ENCODE measurements around the gene NAV2. TPM values are rescaled to one million over a fixed set of nuclear protein-coding genes. Genes with fewer than 3 reads are reported as not detected.

Gene NAV2
- polyA plus RNA-seq, 1 donor (not counting 4 experiments of a cell fraction or from before 2014, with no cell fraction given) = 4.0 TPM

DNA sequence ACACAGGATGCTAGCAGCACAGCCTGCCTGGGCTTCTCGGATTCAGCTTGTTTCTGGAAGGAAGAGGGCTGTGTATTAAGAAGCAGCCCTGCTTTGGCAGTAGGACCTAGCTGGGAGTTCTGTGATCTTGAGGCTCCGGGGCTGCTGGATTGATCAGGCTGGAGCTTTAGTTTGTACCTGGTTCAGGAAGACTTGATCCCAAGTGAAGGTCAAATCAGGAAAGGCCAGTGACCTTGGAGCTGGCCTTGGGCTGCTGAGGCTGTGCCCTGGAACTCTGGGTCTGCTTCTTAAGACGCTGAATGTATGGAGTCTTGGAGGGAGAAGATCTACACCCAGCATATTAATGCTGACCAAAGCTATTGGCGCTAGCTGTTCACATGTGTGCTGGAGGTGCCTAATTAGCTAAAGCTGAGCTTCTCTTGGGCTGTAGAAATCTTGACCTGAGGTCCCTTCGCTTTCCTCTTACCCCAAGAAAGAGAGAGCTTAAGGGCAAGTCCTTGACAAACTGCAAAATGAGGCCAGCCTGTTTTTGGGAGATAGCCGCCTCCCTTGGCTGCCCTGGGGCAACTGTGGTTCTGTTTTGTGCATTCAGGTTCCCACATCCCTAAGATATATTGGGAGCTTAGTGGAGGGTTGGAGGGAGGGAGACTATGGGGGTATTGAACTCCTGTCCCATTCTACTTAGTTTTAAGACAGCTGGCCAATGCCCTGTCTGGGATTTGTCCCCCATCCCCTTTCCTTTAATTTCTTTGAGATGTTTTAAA lies 311.7 kb downstream of the NAV2 start:
- H2AFZ ChIP-seq (ENCODE audit: control insufficient read depth, low read length) = no peak overlapping the region
- DNase-seq (ENCODE audit: low read depth, low spot score) (no peak), FAIRE-seq (no peak)
- H3K4me1 ChIP-seq (ENCODE audit: control insufficient read depth, extremely low read depth, insufficient read depth, low read length) = peaks cover 53% of the 10 kb centered on the region
- H3K79me2 ChIP-seq (ENCODE audit: control insufficient read depth, insufficient read depth, low read length) = peaks cover 6% of the 10 kb centered on the region
- H3K9me3 ChIP-seq (ENCODE audit: control insufficient read depth, low read depth, low read length) = no peaks in the 10 kb centered on the region
- no peaks in the 10 kb centered on the region for H4K20me1 ChIP-seq (ENCODE audit: control insufficient read depth, extremely low read depth, insufficient read depth, low read length)
- TF ChIP-seq EZH2 (IDR thresholded peaks at IDR 0.05; ENCODE audit: low read length) = no peak
- TF ChIP-seq, protein P1, sequence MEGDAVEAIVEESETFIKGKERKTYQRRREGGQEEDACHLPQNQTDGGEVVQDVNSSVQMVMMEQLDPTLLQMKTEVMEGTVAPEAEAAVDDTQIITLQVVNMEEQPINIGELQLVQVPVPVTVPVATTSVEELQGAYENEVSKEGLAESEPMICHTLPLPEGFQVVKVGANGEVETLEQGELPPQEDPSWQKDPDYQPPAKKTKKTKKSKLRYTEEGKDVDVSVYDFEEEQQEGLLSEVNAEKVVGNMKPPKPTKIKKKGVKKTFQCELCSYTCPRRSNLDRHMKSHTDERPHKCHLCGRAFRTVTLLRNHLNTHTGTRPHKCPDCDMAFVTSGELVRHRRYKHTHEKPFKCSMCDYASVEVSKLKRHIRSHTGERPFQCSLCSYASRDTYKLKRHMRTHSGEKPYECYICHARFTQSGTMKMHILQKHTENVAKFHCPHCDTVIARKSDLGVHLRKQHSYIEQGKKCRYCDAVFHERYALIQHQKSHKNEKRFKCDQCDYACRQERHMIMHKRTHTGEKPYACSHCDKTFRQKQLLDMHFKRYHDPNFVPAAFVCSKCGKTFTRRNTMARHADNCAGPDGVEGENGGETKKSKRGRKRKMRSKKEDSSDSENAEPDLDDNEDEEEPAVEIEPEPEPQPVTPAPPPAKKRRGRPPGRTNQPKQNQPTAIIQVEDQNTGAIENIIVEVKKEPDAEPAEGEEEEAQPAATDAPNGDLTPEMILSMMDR (optimal IDR thresholded peaks at IDR 0.05 in 1 of 3, IDR thresholded peaks at IDR 0.05 in 1 of 3, conservative IDR thresholded peaks at IDR 0.05 in 1 of 3; ENCODE audit: extremely low read depth in 1 of 3, insufficient read depth in 2 of 3, low read length in 3 of 3) = no peak
- H3K9ac ChIP-seq (ENCODE audit: control insufficient read depth, extremely low read depth, insufficient read depth, low read length) = no peak overlapping the region
- H3K27ac ChIP-seq (ENCODE audit: control insufficient read depth, insufficient read depth, low read length) = no peak overlapping the region
- dilution Hi-C loops (cut with MboI; ENCODE audit: extremely low pct_ligation_motif_present, low sequenced_read_pairs) = no loop called here
- H3K4me2 ChIP-seq (ENCODE audit: control insufficient read depth, extremely low read depth, insufficient read depth, low read depth, low read length) = peak overlapping the region; percentile 41
- H3K4me3 ChIP-seq (ENCODE audit: control insufficient read depth in 2 of 3, extremely low read depth in 1 of 3, insufficient read depth in 2 of 3, low read depth in 1 of 3, low read length in 3 of 3) = no peak overlapping the region
- H3K9me1 ChIP-seq (ENCODE audit: control insufficient read depth, extremely low read depth, insufficient read depth, low read length) = no peaks in the 10 kb centered on the region
- no peaks in the 10 kb centered on the region for H3K27me3 ChIP-seq (ENCODE audit: control insufficient read depth, extremely low read depth, insufficient read depth, low read length)
- H3K36me3 ChIP-seq (ENCODE audit: control insufficient read depth in 2 of 2, extremely low read depth in 1 of 2, insufficient read depth in 2 of 2, low read length in 2 of 2) = no peaks in the 10 kb centered on the region

DNA sequence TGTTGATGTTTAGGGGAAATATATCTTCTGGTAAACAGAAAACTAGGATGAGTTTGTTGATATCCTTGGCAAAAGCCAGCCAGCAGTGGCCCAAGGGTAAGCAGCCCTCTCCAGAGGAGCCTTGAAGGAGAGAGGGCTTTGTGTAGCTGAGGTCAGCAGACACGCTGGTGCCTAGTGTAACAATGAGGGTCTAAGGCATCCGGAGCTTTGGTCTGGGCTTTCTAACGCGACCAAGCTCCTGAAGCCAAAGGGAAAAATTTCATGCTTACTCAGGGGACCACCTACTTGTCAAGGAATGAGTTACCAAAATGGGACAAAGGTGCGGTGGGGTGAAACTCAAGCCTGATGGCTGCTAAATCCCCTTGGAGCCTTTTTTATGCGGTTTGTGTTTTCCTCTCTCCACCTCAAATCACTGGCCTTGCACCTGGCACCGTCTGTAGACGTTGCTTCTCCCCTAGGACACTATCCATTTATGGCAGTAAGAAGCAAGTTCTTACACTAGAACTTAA lies 312.7 kb downstream of the NAV2 start:
- no peak overlapping the region for H2AFZ ChIP-seq (ENCODE audit: control insufficient read depth, low read length)
- H3K4me1 ChIP-seq (ENCODE audit: control insufficient read depth, extremely low read depth, insufficient read depth, low read length) = peaks cover 53% of the 10 kb centered on the region
- no peaks in the 10 kb centered on the region for H3K27me3 ChIP-seq (ENCODE audit: control insufficient read depth, extremely low read depth, insufficient read depth, low read length)
- TF ChIP-seq, protein P1 (optimal IDR thresholded peaks at IDR 0.05 in 1 of 3, IDR thresholded peaks at IDR 0.05 in 1 of 3, conservative IDR thresholded peaks at IDR 0.05 in 1 of 3; ENCODE audit: extremely low read depth in 1 of 3, insufficient read depth in 2 of 3, low read length in 3 of 3) = no peak
- TF ChIP-seq EZH2 (IDR thresholded peaks at IDR 0.05; ENCODE audit: low read length) = no peak
- H3K9me3 ChIP-seq (ENCODE audit: control insufficient read depth, low read depth, low read length) = no peaks in the 10 kb centered on the region
- no peak overlapping the region for H3K4me3 ChIP-seq (ENCODE audit: control insufficient read depth in 2 of 3, extremely low read depth in 1 of 3, insufficient read depth in 2 of 3, low read depth in 1 of 3, low read length in 3 of 3)
- FAIRE-seq (no peak), DNase-seq (ENCODE audit: low read depth, low spot score) (no peak)
- H3K79me2 ChIP-seq (ENCODE audit: control insufficient read depth, insufficient read depth, low read length) = peaks cover 6% of the 10 kb centered on the region
- dilution Hi-C loops (cut with MboI; ENCODE audit: extremely low pct_ligation_motif_present, low sequenced_read_pairs) = no loop called here
- H3K9me1 ChIP-seq (ENCODE audit: control insufficient read depth, extremely low read depth, insufficient read depth, low read length) = no peaks in the 10 kb centered on the region
- H3K9ac ChIP-seq (ENCODE audit: control insufficient read depth, extremely low read depth, insufficient read depth, low read length) = no peak overlapping the region
- no peak overlapping the region for H3K27ac ChIP-seq (ENCODE audit: control insufficient read depth, insufficient read depth, low read length)
- no peaks in the 10 kb centered on the region for H3K36me3 ChIP-seq (ENCODE audit: control insufficient read depth in 2 of 2, extremely low read depth in 1 of 2, insufficient read depth in 2 of 2, low read length in 2 of 2)
- H4K20me1 ChIP-seq (ENCODE audit: control insufficient read depth, extremely low read depth, insufficient read depth, low read length) = no peaks in the 10 kb centered on the region
- no peak overlapping the region for H3K4me2 ChIP-seq (ENCODE audit: control insufficient read depth, extremely low read depth, insufficient read depth, low read depth, low read length)
